Neuronal stem cell (in vitro differentiated cells): ENCODE data around the gene BEAN1.

Experiments used
- DNase-seq: peaks from one replicate; pipeline ENCODE4 v3.0.0-alpha.2; 2013; ENCODE audit warnings: low spot score
- H2AFZ ChIP-seq: one replicate; pipeline ENCODE4 v1.6.1; 2013; ENCODE audit warnings: mild to moderate bottlenecking, low read length, inconsistent platforms
- H2AK5ac ChIP-seq: 2 replicates; pipeline ENCODE4 v1.6.1; 2013; ENCODE audit warnings: low read depth, mild to moderate bottlenecking, inconsistent platforms, low read length, moderate library complexity, mixed read lengths
- H2BK120ac ChIP-seq: 2 replicates; pipeline ENCODE4 v1.6.1; 2013; ENCODE audit warnings: low read depth, mild to moderate bottlenecking, inconsistent platforms, low read length, moderate library complexity, mixed read lengths
- H2BK12ac ChIP-seq: one replicate; pipeline ENCODE4 v1.6.1; 2013; ENCODE audit warnings: low read length, inconsistent platforms
- H2BK15ac ChIP-seq: 2 replicates; pipeline ENCODE4 v1.6.1; 2013; ENCODE audit warnings: mild to moderate bottlenecking, low read length, inconsistent platforms, mixed read lengths
- H2BK5ac ChIP-seq: one replicate; pipeline ENCODE4 v1.6.1; 2013; ENCODE audit warnings: inconsistent platforms, mild to moderate bottlenecking, low read length, moderate library complexity
- H3K14ac ChIP-seq: one replicate; pipeline ENCODE4 v1.6.1; 2013; ENCODE audit warnings: low read length, inconsistent platforms
- H3K18ac ChIP-seq: 2 replicates; pipeline ENCODE4 v1.6.1; 2013; ENCODE audit warnings: low read length, inconsistent platforms
- H3K23ac ChIP-seq: 2 replicates; pipeline ENCODE4 v1.6.1; 2013; ENCODE audit warnings: low read depth, mild to moderate bottlenecking, mixed read lengths, low read length, inconsistent platforms; ENCODE audit not compliant: poor library complexity
- H3K27ac ChIP-seq: replicated peaks from 3 replicates; pipeline ENCODE4 v1.5.1; 2013; ENCODE audit warnings: low read length, inconsistent platforms
- H3K27me3 ChIP-seq, 3 experiments: 2 replicates each; pipeline ENCODE4 v1.6.1; 2013; ENCODE audit warnings: low read length in 3 of 3, mild to moderate bottlenecking in 2 of 3, inconsistent platforms in 1 of 3, low read depth in 1 of 3, mixed read lengths in 1 of 3, moderate library complexity in 1 of 3; ENCODE audit not compliant: control insufficient read depth in 3 of 3, insufficient read depth in 3 of 3
- H3K36me3 ChIP-seq, 2 donors: replicated peaks in 1 of 2; 2 replicates each; pipeline ENCODE4 v1.6.1; 2013; ENCODE audit warnings: low read length in 2 of 2; ENCODE audit not compliant: control insufficient read depth in 2 of 2, insufficient read depth in 2 of 2
- H3K4ac ChIP-seq: 2 replicates; pipeline ENCODE4 v1.6.1; 2013; ENCODE audit warnings: inconsistent platforms, mild to moderate bottlenecking, low read length, moderate library complexity
- H3K4me1 ChIP-seq, 2 donors: 1 replicate in 1 of 2; 2 replicates in 1 of 2; pipeline ENCODE4 v1.6.1; 2013; ENCODE audit warnings: low read length in 2 of 2, low read depth in 1 of 2; ENCODE audit not compliant: control insufficient read depth in 2 of 2, insufficient read depth in 1 of 2
- H3K4me2 ChIP-seq: one replicate; pipeline ENCODE4 v1.6.1; 2013; ENCODE audit warnings: mild to moderate bottlenecking, low read length, inconsistent platforms; ENCODE audit not compliant: insufficient read depth, poor library complexity, severe bottlenecking
- H3K4me3 ChIP-seq, 2 donors: 2 replicates each; pipeline ENCODE4 v1.5.1; 2013; ENCODE audit warnings: low read length in 2 of 2, mild to moderate bottlenecking in 2 of 2, inconsistent platforms in 1 of 2, moderate library complexity in 1 of 2
- H3K79me1 ChIP-seq: one replicate; pipeline ENCODE4 v1.6.1; 2013; ENCODE audit warnings: low read depth, mild to moderate bottlenecking, inconsistent platforms, low read length, moderate library complexity
- H3K9ac ChIP-seq: one replicate; pipeline ENCODE4 v1.6.1; 2013; ENCODE audit warnings: mild to moderate bottlenecking, low read depth, low read length, inconsistent platforms; ENCODE audit not compliant: poor library complexity
- H3K9me3 ChIP-seq, 2 donors: replicated peaks in 1 of 2; 2 replicates each; pipeline versions ENCODE3 to v1.6.1; 2013; ENCODE audit warnings: low read length in 2 of 2, mild to moderate bottlenecking in 2 of 2, inconsistent platforms in 1 of 2, low read depth in 1 of 2, mixed read lengths in 1 of 2, moderate library complexity in 1 of 2; ENCODE audit not compliant: control insufficient read depth in 2 of 2, insufficient read depth in 1 of 2
- H4K8ac ChIP-seq: one replicate; pipeline ENCODE4 v1.6.1; 2013; ENCODE audit warnings: low read depth, mild to moderate bottlenecking, inconsistent platforms, low read length, moderate library complexity
- H4K91ac ChIP-seq: one replicate; pipeline ENCODE4 v1.6.1; 2013; ENCODE audit warnings: low read length, low read depth, mild to moderate bottlenecking, inconsistent platforms; ENCODE audit not compliant: poor library complexity
- WGBS, 2 donors: extraction: QIAGEN DNeasy Blood & Tissue Kit; methylation state at CpG; one replicate each; pipeline ENCODE4 v1.1.7; 2013; ENCODE audit warnings: missing lambda C conversion rate in 2 of 2, mixed read lengths in 1 of 2; ENCODE audit not compliant: insufficient read length in 2 of 2, insufficient replicate concordance in 1 of 2; ENCODE audit errors: extremely low coverage in 2 of 2; 5-methylcytosine and 5-hydroxymethylcytosine counted together

Gene BEAN1

DNA sequence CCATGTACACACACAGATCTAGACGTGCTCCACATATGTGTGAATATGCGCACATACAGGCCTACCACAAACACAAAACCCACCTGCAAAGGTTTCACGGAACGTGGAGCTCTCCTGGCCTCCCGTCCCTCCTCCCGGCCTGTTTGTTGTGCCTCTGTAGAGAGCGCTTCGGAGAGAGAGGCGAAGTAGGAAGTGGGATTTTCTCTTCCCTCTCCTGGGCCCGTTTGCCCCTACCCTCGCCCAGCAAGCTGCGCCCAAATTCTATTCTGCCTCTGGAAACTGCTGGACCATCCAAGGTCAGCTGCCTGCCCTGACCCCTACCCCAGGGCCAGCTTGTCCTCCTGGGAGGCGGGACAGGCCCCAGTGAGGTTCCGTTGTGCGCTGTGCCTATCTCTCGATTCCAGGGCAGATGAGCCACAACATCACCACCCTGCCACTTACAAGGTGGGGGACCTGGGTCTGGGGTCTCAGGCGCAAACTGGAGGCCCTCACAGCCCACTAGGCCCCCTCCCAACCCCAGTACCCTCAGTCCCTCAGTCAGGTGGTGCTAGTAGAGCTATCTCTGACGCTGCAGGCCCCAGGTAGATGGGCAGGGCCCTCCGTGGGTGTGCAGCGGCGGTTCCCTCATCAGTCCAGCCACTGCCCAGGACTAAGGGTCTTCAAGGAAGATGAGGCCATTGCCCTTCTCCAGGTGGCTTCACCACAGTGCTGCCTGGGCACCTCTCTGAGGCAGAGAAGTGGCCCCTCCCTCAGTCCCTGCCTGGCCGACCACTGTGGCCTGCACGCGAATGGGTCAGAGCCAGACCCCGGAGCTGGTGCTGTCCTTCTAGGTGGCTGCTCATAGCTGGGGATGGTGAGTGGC is 54.2 kb downstream of the BEAN1 start:
- H3K79me1 ChIP-seq: peaks cover 2% of the 10 kb centered on the region
- no peak overlapping the region for H3K4me2 ChIP-seq
- no CpG with 5 or more reads among the region's 25 CpGs for WGBS, 2 donors
- H3K4me3 ChIP-seq: no peak overlapping the region
- no peak overlapping the region for H2BK12ac ChIP-seq
- no peak overlapping the region for H3K4ac ChIP-seq
- no peak overlapping the region for H3K27ac ChIP-seq
- peak overlapping the region; percentile 44 for H3K18ac ChIP-seq
- H3K36me3 ChIP-seq: no peaks in the 10 kb centered on the region
- H3K4me1 ChIP-seq: no peaks in the 10 kb centered on the region
- H4K91ac ChIP-seq: peak overlapping the region; percentile 86
- peak overlapping the region; percentile 71 for H3K23ac ChIP-seq
- no peaks in the 10 kb centered on the region for H3K27me3 ChIP-seq
- H2BK120ac ChIP-seq: no peak overlapping the region
- no peak overlapping the region for H2BK5ac ChIP-seq
- no peak overlapping the region for H2AFZ ChIP-seq
- peaks cover 0 to 2% of the 10 kb centered on the region in 2 donors for H3K9me3 ChIP-seq
- peak overlapping the region; percentile 86 for H4K8ac ChIP-seq
- H2AK5ac ChIP-seq: peak overlapping the region; percentile 92
- H3K9ac ChIP-seq: no peak overlapping the region
- no peak for DNase-seq
- peak overlapping the region; percentile 94 for H3K14ac ChIP-seq
- no peak overlapping the region for H2BK15ac ChIP-seq

DNA sequence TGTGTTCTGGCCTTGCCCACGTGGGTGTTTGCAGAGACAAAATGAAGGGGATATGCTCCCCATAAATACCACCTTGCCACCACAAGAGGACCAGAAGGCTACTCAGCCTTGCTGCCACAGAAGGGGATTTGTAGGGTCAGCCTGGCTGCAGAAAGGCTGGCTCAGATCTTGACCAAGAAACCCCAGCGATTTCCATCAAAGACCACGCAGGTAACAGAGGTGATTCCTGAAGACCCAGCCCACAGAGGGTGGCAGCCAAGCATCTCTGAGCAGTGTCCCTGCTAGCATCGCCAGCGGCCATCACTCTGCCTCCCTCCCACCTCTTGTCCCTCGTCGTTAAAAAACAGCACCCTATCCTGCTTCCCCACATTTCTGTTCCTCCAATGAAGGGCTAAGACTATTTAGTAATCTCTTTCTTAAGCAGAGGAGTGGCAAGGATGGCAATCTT is 54.9 kb downstream of the BEAN1 start:
- Histone ChIP-seq H3K23ac (peak overlapping the region; percentile 71), H3K36me3 (no peaks in the 10 kb centered on the region), H2AK5ac (peak overlapping the region; percentile 92), H3K9me3 (no peaks in the 10 kb centered on the region), H2BK120ac (no peak overlapping the region), H3K4me2 (no peak overlapping the region), H3K27me3 (no peaks in the 10 kb centered on the region), H2BK12ac (no peak overlapping the region), H3K9ac (no peak overlapping the region), H2BK15ac (no peak overlapping the region), H3K4me1 (peaks cover 4 to 6% of the 10 kb centered on the region in 2 donors), H4K8ac (peak overlapping the region; percentile 57), H3K18ac (no peak overlapping the region), H3K79me1 (peaks cover 2% of the 10 kb centered on the region), H2AFZ (no peak overlapping the region), H3K27ac (no peak overlapping the region), H4K91ac (no peak overlapping the region), H3K4me3 (no peak overlapping the region), H2BK5ac (no peak overlapping the region), H3K4ac (no peak overlapping the region), H3K14ac (peak overlapping the region; percentile 94)
- no peak for DNase-seq
- WGBS, 2 donors: no CpG with 5 or more reads among the region's 7 CpGs

DNA sequence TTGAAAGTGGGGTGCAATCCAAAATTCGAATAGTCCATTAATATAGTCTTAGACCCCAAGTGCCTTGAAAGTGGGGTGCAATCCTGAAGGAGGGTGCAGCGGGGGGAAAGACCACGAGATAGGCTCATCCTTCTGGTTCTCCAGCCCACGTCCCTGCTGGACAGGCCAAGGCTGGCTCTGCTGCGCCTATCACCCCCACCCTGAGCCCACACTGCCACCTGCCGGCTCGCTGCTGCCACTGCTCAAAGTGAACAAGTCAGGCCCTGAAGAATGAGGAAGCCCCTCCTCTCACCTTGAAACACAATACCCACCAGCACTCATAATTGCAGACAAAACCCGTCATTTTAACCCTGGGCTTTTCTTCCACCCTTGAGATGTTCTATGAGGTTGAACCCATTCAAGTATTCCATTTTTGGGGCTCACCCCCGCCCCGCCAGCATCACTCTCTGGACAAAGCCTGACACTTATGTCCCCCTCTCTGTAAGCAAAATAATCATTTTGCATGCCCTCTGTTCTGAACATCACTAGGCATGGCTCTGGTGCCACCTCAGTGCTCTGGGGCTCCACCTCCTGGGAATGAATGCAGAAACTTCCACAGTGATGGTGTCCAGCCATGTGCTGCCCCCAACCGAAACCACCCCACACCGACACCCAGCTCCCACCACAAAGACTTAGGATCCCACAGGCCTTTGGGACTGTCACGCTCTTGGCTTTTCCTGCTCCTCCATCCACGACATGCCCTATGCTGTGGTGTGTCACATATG is 56.8 kb downstream of the BEAN1 start:
- Histone ChIP-seq H3K27ac (no peak overlapping the region), H4K8ac (no peak overlapping the region), H3K23ac (no peak overlapping the region), H2AK5ac (peak overlapping the region; percentile 64), H2BK12ac (peak overlapping the region; percentile 59), H3K14ac (no peak overlapping the region), H4K91ac (no peak overlapping the region), H3K79me1 (no peaks in the 10 kb centered on the region), H3K4me2 (no peak overlapping the region), H3K4ac (no peak overlapping the region), H3K18ac (no peak overlapping the region), H3K36me3 (no peaks in the 10 kb centered on the region), H2AFZ (no peak overlapping the region), H2BK5ac (no peak overlapping the region), H3K27me3 (no peaks in the 10 kb centered on the region), H3K4me3 (no peak overlapping the region), H3K9ac (no peak overlapping the region), H2BK120ac (no peak overlapping the region), H3K4me1 (peaks cover 8 to 15% of the 10 kb centered on the region in 2 donors), H2BK15ac (peak overlapping the region; percentile 21), H3K9me3 (no peaks in the 10 kb centered on the region)
- no CpG with 5 or more reads among the region's 14 CpGs for WGBS, 2 donors
- DNase-seq: peak; percentile 69
